NCI-H510A (cell line): ENCODE results near the gene TENM3.
A peak's percentile ranks its signal among the peaks of the same experiment; 100 is the strongest.
"Not testable (repeated sequence)": the region's sequence is repeated elsewhere in the genome, so short reads cannot be mapped to it uniquely, and the experiment has no call there.

Experiments
- DNase-seq: peaks from one replicate; lab custom pipeline; 2025; lab: John Stamatoyannopoulos, UW

TENM3 gene

DNA sequence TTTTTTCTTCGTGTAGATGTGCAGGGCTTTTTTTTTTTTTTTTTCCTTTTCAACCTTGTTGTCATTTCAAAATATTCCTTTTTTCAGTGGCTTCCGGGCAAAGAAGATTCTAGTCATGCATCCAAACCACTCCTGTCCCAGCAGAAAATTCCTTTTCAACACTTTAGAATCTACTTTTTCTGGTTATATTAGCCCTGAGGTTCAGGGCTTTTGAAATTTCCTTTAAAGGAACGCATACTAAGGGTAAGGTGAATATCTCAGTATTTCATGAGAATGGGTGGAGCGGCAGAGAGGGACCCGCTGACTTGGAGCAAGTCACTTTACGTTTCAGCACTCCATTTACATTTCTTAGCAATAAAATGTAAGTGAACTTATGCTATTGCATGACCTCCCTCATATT is 15.6 kb upstream of the TENM3 start:
- no peak for DNase-seq

GRCh38 chr4:182228991-182229577 is 14.1 kb upstream of the TENM3 start:
- no peak for DNase-seq

GRCh38 chr4:182230256-182230655 is 12.9 kb upstream of the TENM3 start:
- DNase-seq, result no peak

DNA sequence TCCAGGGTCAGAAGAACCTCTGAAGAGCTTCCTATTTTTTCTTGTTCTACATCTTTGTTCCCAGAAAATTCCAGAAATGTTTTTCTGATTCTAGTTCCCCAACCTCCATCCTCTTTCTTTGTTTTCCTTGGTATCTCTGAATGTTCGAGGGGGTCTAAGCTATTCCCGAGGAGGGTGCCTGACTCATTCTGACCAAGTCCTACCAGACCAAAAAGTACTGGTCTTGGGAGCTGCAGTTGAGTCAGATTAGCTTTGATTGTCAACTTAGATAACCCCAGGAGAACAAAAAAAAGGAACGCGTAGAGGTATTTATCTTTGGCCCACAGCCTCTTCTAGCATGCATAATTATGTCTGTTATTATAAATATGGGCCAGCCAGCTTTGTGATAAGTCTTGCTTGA is 12.1 kb upstream of the TENM3 start:
- DNase-seq, result no peak

- no peak for DNase-seq
Measured at GRCh38 chr4:182231496-182231895, 11.7 kb upstream of the TENM3 start.

DNA sequence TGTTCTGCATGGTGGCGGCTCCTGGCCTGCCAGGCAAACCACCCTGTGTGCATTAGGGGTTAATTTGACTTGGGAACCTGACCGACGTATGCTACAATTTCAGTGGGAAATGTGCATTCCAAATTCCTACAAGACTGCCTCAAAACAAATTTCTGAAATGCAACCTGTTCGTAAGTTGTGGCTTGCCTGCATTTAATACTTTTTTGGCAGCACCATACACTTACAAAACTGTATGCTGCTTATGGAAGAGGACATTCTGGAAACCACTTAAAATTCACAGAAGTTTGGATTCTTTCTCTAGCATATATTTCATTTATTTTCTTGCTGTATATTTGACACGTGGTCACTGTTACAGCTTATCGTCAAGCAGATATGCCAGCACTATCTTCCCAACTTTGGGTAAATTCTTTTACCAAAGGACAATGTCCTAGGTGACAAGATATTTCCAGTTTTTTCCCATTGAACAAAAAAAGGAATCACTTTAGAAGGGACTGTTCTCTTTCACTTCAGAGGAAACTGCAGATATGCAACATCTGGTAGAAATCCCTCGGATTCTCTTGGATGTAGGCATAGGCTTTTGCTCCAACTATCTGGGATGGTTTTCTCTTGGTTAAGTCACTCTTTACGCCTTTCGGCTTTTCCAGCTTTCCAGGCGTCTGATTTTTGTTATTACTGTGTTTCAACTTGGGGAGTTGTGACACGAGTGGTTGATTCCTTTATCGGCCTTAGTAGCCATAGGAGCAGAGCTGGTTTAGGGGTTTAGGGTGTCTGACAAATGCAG is 9.7 kb upstream of the TENM3 start:
- no peak for DNase-seq

DNA sequence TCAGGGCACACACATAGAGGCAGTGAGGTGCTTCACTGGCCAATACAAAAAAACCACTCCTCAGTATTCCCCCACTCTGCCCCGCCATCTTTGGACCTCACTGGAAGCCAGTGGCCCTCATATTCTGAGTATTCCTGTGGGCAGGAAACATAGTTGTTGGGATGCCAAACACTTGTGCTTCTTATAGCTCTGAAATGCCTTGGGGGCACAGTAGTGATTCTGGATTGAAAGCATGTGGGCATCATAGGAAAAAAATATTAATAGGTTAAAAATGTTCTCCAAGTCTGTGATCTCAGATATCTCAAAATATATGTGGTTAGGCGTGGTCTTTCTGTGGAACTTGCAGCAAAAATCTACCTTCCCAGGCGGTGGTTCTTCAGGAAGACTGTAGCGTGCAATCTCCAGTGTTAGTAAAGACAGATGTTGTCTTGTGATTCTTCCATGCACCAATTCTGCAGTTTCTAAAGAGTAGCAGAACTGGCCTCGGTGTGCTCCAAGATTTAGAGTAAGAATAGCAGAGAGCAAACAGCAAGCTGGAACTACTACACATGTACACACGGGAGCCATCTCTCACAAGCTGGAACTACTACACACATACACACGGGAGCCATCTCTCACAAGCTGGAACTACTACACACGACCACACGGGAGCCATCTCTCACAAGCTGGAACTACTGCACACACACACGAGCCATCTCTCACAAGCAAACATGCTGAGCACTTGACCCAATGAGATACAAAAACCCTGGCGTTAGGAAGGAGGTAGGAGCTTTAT is 8.0 kb upstream of the TENM3 start:
- DNase-seq, result no peak

DNA sequence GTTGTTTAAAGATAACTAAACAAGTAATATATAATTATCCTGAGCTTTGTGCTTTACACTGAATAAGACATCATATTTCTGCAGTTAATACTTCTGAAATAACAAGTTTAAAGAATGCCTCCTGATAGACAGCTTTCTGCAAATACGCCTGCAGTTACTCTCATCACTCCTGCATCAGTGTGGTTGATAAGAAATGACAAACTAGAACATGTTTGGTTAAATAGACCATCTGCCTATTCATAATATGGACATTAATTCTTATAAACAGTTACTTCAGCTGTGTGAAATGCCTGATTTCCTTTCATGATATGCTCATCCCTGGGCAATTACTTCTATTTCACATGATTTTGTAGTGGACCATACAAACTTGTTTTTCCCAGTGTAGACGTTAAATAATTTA is 7.0 kb upstream of the TENM3 start:
- no peak for DNase-seq

- DNase-seq, result not testable (repeated sequence)
Measured at GRCh38 chr4:182237010-182237409, 6.2 kb upstream of the TENM3 start.

- DNase-seq, result no peak
Measured at GRCh38 chr4:182238355-182238931, 4.8 kb upstream of the TENM3 start.

DNA sequence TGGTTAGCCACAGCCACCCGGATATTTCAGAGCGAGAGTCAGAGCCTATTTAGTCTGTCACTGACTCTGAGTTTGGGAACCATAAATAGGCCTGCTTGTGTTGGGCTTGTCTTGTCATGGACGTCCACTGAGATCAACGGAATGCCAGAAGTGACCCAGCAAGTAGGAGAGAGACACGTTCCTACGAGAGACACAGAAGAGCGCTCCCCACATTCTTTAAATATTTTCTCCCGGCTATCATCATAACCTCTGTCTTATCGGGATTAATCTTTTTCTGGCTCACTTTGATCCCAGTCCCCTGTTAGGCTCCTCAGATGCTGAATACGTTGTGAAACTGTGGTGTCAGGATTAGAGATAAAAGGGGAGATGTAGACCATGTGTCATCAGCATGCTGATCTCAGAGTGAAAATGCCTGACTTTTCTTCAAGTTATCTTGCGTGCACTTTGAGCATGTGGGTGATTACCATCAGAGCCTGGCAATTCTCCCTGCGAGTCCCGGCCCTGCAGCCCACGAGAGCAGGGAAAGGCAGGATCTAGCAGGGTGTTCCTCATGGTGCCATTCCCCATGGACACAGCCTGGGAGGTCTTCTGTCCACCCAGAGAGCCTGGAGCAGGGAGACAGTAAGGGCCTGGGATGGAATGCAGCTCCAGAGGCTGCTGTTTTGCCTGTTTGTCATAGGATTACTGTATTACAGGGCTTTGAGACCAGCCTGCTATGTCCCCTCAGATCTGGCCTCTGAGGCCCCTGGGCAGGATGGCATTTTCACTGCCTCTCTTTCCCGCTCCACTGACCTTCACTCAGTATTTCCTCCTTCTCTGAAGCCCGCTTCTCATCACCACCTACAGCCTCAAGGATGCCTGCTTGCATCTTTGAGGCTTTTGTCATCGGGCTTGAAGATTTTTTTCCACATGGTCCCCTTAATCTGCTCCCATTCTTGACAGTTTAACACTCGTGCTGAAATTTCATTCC is 2.8 kb upstream of the TENM3 start:
- DNase-seq, result no peak

DNA sequence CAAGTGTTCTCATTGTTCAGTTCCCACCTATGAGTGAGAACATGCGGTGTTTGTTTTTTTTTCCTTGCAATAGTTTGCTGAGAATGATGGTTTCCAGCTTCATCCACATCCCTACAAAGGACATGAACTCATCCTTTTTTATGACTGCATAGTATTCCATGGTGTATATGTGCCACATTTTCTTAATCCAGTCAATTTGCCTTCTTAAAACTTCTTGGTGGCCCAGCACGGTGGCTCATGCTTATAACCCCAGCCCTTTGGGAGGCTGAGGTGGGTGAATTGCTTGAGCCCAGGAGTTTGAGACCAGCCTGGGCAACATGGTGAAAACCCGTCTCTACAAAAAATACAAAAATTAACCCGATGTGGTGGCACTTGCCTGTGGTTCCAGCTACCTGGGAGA is 942 bp upstream of the TENM3 start:
- not testable (repeated sequence) for DNase-seq

- no peak for DNase-seq
Measured at GRCh38 chr4:182242787-182243186, 415 bp upstream of the TENM3 start.

- DNase-seq, result no peak
Measured at GRCh38 chr4:182245041-182245440, 1.8 kb downstream of the TENM3 start.

DNA sequence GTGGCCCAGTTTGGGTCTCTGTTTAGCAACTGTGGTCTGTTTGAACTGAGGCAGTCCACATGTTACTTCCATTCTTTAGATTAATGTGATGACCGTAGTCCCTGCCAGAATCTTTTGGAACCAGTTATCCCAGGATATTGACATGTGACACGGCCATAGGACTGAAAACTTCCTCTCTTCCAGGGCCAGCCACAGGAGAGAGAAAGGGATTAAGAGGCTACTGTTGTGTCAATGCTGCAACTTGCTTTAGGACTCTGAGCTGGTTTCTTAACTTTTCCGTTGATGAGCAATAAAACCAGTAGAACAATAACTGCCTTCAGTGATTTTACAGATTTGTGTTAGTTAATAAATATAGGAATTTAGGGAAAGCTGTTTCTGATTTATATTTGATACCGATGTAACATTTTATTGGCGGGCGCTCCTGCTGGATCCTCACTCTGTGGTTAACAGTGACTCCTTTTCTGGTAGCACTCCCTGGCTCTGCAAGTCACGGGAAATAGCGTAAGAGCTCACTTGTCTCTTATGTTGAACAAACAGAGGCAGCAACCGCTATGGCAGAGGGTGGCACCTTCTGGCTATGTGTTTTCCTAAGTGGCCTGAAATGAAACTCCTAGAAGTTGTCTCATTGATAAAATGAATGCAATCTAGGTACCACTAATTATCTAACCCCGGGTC is 2.5 kb downstream of the TENM3 start:
- peak; percentile 56 for DNase-seq

- no peak for DNase-seq
Measured at GRCh38 chr4:182246401-182247205, 3.4 kb downstream of the TENM3 start.

- no peak for DNase-seq
Measured at GRCh38 chr4:182248295-182248694, 5.1 kb downstream of the TENM3 start.

DNA sequence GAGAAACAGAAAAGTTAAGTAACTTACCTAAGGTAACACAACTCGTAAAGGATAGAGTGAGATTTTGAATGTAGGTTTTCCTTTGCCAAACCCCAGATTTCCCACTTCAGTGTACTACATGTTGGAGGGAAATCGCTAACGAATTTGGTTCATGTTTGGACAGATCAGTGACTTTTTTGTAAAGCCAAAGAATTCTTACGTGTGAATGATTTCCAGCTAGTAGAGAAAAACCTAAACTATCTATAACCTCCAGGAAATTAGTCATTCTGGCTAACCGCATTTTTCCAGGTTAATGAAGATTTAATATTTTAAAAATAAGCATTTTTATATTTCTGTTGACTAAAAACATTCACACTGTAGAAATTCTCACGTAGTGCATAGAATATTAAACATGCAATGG is 7.2 kb downstream of the TENM3 start:
- DNase-seq, result no peak

DNA sequence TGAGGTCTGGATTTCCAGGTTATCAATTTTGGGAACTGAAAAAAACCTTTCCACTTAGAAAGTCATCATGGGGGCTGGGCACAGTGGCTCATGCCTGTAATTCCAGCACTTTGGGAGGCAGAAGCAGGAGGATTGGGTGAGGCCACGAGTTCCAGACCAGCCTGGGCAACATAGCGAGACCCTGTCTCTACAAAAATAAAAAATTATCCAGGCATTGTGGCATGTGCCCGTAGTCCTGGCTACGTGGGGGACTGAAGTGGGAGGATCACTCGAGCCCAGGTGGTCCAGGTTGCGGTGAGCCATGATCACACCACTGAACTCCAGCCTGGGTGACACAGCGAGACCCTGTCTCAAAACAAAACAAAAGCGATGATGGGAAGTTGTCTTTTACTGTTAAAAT is 7.9 kb downstream of the TENM3 start:
- DNase-seq, result no peak

DNA sequence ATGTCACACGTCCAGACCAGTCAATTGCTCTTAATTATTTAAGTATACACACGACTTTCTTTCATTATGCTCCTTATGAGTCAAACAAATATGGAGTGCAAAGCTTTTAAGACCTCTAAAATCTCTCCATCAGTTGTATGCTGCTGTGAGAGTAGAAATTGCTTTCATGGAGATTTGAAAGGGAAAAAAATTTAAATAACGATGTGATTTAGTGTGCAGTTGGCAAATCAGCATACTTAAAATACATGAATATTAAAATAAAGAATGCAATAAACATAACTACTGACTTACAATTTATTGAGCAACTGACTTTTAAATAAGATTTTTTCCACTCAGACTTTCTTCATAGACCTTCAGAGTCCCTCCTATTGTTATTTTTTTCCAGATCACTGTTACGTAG is 9.0 kb downstream of the TENM3 start:
- DNase-seq, result no peak
